Osteocyte (in vitro differentiated cells): Measurements from ENCODE around the gene FOXP3. TPM values are rescaled to one million over a fixed set of nuclear protein-coding genes. Genes with fewer than 3 reads are reported as not detected.

Experiments
- DNase-seq: peaks from one replicate; pipeline ENCODE4 v3.0.0; 2021; ENCODE audit warnings: mixed read lengths; ENCODE audit not compliant: unreplicated experiment; ENCODE audit errors: extremely low spot score
- H3K27ac Mint-ChIP-seq: one replicate; pipeline ENCODE4 v1.8.0; 2021; ENCODE audit warnings: mild to moderate bottlenecking, mixed read lengths; ENCODE audit not compliant: unreplicated experiment
- H3K27me3 Mint-ChIP-seq: one replicate; pipeline ENCODE4 v1.8.0; 2021; ENCODE audit warnings: mixed read lengths; ENCODE audit not compliant: unreplicated experiment
- H3K36me3 Mint-ChIP-seq: one replicate; pipeline ENCODE4 v1.8.0; 2021; ENCODE audit warnings: mixed read lengths; ENCODE audit not compliant: unreplicated experiment
- H3K4me1 Mint-ChIP-seq: one replicate; pipeline ENCODE4 v1.8.0; 2021; ENCODE audit warnings: mixed read lengths; ENCODE audit not compliant: unreplicated experiment
- H3K4me3 Mint-ChIP-seq: one replicate; pipeline ENCODE4 v1.8.0; 2021; ENCODE audit warnings: mild to moderate bottlenecking, moderate library complexity, mixed read lengths; ENCODE audit not compliant: unreplicated experiment
- H3K9me3 Mint-ChIP-seq: one replicate; pipeline ENCODE4 v1.8.0; 2021; ENCODE audit warnings: mixed read lengths; ENCODE audit not compliant: unreplicated experiment
- total RNA-seq: library from RNA; stranded (reverse); gene quantifications from 2 replicates; pipeline ENCODE4 v1.2.1, GENCODE V29; 2021
- TF ChIP-seq, protein P1 (sequence below): fragments of 200-600 bp; sonication (generic); IDR thresholded peaks from 2 replicates; pipeline ENCODE4 v1.5.0; 2021; ENCODE audit warnings: antibody characterized with exemption, mild to moderate bottlenecking, moderate library complexity

The FOXP3 gene
- total RNA-seq, 1 donor from 2014 or later: 0.13 TPM

DNA sequence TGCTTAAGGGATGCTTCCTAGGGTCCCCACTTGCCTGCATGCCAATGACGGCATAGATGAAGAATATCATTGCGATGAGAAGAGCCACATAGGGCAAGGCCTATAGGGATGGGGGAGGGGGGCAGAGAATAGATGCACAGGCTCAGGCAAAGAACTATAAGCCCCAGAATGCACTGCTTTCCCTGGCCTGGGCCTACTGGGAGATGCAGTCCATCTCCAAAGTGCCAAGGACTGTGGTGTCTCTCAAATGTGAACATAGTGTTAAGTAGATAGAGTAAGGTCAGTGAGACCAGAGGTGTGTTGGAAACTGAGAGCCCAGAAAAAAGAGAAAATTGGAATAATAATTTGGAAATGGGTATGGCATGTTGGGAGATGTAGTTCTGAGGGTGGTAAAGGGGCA is 52.3 kb downstream of the FOXP3 start:
- Mint-ChIP-seq H3K36me3 (no peaks in the 10 kb centered on the region), H3K27ac (no peak overlapping the region), H3K4me1 (no peaks in the 10 kb centered on the region), H3K9me3 (peaks cover 11% of the 10 kb centered on the region), H3K4me3 (no peak overlapping the region), H3K27me3 (no peaks in the 10 kb centered on the region)
- TF ChIP-seq, protein P1, sequence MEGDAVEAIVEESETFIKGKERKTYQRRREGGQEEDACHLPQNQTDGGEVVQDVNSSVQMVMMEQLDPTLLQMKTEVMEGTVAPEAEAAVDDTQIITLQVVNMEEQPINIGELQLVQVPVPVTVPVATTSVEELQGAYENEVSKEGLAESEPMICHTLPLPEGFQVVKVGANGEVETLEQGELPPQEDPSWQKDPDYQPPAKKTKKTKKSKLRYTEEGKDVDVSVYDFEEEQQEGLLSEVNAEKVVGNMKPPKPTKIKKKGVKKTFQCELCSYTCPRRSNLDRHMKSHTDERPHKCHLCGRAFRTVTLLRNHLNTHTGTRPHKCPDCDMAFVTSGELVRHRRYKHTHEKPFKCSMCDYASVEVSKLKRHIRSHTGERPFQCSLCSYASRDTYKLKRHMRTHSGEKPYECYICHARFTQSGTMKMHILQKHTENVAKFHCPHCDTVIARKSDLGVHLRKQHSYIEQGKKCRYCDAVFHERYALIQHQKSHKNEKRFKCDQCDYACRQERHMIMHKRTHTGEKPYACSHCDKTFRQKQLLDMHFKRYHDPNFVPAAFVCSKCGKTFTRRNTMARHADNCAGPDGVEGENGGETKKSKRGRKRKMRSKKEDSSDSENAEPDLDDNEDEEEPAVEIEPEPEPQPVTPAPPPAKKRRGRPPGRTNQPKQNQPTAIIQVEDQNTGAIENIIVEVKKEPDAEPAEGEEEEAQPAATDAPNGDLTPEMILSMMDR: no peak
- DNase-seq: no peak

- no peaks in the 10 kb centered on the region for H3K4me1 Mint-ChIP-seq
- H3K27me3 Mint-ChIP-seq: no peaks in the 10 kb centered on the region
- H3K9me3 Mint-ChIP-seq: peaks cover 11% of the 10 kb centered on the region
- TF ChIP-seq, protein P1: no peak
- H3K36me3 Mint-ChIP-seq: no peaks in the 10 kb centered on the region
- H3K4me3 Mint-ChIP-seq: no peak overlapping the region
- no peak overlapping the region for H3K27ac Mint-ChIP-seq
- DNase-seq: no peak
Observed at GRCh38 chrX:49211074-49211473, 53.4 kb downstream of the FOXP3 start.

GRCh38 chrX:49210406-49210805 is 54.1 kb downstream of the FOXP3 start:
- no peak for DNase-seq
- Mint-ChIP-seq H3K4me1 (no peaks in the 10 kb centered on the region), H3K36me3 (no peaks in the 10 kb centered on the region), H3K27ac (no peak overlapping the region), H3K27me3 (no peaks in the 10 kb centered on the region), H3K9me3 (peaks cover 11% of the 10 kb centered on the region), H3K4me3 (no peak overlapping the region)
- TF ChIP-seq, protein P1: no peak

- peaks cover 11% of the 10 kb centered on the region for H3K9me3 Mint-ChIP-seq
- H3K4me1 Mint-ChIP-seq: no peaks in the 10 kb centered on the region
- H3K36me3 Mint-ChIP-seq: no peaks in the 10 kb centered on the region
- TF ChIP-seq, protein P1: no peak
- H3K27me3 Mint-ChIP-seq: no peaks in the 10 kb centered on the region
- DNase-seq: no peak
- no peak overlapping the region for H3K4me3 Mint-ChIP-seq
- H3K27ac Mint-ChIP-seq: no peak overlapping the region
Observed at GRCh38 chrX:49209434-49210251, 54.9 kb downstream of the FOXP3 start.

DNA sequence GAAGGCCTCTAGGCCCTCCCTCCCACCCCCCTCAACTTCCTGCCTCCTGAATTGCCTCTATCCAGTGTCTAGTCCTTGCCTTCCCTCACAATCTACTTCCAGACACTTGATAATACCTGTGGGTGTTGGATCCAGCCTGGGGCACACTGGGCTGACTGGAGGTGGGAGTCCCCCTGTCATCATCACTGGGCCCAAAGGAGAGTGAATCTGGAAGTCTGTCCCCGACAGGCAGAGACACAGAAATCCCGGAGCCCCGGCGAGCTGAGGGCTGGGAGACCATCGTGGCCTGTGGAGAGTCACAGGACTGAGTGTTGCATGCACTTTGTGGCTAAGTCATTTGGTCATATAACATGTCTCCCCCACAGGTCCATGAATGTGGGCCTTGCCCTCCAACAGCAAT is 56.1 kb downstream of the FOXP3 start:
- H3K36me3 Mint-ChIP-seq: no peaks in the 10 kb centered on the region
- no peaks in the 10 kb centered on the region for H3K27me3 Mint-ChIP-seq
- H3K9me3 Mint-ChIP-seq: peaks cover 8% of the 10 kb centered on the region
- H3K4me3 Mint-ChIP-seq: no peak overlapping the region
- DNase-seq: no peak
- no peaks in the 10 kb centered on the region for H3K4me1 Mint-ChIP-seq
- H3K27ac Mint-ChIP-seq: no peak overlapping the region
- TF ChIP-seq, protein P1: no peak
